Hematopoietic multipotent progenitor cell treated with erythropoietin and hydrocortisone succinate and interleukin-3 and kit ligand, for 4 days (in vitro differentiated cells): Measurements from ENCODE around the gene RPTOR.
"Not testable (repeated sequence)": the region's sequence is repeated elsewhere in the genome, so short reads cannot be mapped to it uniquely, and the experiment has no call there.

ENCODE experiments used
- DNase-seq: peaks from one replicate; pipeline ENCODE4 v3.0.0-alpha.2; 2015

The RPTOR gene

DNA sequence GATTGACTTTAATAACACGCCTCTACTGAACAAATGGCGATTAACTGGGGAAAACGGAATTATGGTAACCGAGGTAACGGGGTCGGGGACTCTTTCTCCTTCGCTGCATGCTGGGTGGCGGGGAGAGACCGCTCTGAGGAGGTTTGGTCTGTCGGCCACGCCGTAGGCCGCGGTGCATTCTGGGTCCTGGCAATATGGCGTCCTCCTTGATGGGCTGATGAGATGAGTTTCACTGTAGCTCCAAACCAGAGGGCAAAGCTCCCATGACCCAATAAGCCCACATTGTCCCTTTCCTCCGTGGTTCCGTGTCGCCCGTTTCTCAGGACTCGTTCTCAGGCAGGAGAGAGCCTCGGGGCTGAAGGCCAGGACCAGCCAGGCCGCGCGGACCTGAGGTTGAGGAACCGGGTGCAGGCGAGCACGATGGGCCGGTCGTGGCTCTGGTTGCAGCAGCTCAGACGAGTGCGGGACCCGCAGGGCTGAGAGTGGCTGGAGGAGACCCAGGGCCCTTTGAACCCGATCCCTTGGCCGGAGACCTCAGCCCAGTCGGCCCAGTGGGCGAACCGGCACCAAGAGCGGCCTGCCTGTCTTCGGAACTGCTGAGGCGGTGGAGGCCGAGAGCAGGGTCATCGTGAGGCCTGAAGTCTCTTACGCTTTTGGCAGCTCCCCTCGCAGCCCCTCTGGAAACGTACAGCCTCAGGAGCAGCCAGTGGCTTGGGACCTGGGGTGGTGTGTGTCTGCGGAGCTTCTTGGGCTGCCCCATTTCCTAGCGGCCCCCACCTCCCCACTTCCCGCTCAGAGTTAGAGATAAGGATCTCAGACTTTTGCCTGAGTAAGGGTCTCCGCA is at the start of gene RPTOR:
Gene RPTOR (plus strand): TSS at position 184 of the 844 bp plus-strand sequence. CDS start 792 bp downstream, outside the sequence.
- peak; percentile 96 for DNase-seq

GRCh38 chr17:80497726-80498241 is 46.9 kb upstream of the RPTOR start:
- no peak for DNase-seq

GRCh38 chr17:80498242-80498919 is 46.3 kb upstream of the RPTOR start:
- no peak for DNase-seq

DNA sequence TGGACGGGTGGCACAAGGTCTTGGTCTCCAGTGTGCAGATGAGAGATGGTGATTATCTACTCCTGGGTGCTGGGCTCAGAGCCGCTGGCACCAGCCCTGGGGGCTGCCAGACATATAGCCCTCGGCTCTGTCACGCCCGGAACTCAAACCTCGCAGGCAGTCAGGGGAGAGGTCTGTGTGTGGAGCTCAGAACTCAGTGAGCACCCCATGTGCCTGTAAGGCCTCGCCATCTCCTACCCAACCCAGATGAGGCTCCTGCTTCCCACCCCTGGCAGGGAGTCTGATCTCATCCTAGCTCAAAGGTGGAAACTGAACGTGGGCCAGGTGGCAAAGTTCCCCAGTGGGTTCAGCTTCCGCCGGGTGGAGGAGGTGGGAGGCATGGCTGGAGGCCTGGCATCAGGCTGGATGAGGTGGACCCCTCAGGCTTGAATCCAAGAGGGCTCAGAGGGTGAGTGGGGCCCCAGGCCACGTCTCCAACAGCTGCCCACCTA is 45.7 kb upstream of the RPTOR start:
- DNase-seq: no peak

DNA sequence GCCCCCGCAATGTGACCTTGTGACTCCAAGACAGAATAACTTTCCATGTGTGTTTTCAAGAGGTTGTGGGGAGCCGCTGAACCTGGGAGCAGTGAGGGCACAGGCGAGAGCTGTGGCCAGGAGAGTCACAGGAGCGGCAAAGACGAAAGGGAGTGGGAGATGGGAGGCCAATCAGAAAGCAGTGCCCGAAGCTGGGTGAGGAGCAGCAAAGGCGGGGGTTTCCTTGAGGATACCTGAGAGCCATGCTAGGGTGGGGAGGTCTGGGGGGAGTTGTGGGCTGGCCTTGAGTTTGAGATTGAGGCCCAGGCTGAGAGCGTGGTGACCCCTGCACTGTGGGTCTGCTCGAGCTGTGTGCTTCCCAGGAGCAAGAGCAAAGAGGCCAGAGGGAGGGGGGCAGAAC is 45.1 kb upstream of the RPTOR start:
- no peak for DNase-seq

- no peak for DNase-seq
Observed at GRCh38 chr17:80499961-80500665, 44.5 kb upstream of the RPTOR start.

- no peak for DNase-seq
Observed at GRCh38 chr17:80501741-80502577, 42.7 kb upstream of the RPTOR start.

DNA sequence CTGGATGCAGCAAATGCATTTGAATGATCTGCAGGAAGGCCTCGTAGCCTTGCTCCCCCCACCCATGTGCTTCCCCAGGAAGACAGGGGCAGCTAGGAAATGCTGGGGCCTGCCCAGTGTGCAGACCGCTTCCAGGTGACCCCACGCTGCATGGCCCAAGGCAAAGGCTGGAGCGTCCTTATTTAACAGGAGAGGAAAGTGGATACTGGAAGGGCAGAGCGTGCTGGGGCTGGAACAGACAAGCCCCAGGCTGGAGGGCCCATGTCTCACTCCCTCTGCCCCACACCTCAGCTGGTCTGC is 42.1 kb upstream of the RPTOR start:
- no peak for DNase-seq

- no peak for DNase-seq
Observed at GRCh38 chr17:80503031-80503430, 41.6 kb upstream of the RPTOR start.

DNA sequence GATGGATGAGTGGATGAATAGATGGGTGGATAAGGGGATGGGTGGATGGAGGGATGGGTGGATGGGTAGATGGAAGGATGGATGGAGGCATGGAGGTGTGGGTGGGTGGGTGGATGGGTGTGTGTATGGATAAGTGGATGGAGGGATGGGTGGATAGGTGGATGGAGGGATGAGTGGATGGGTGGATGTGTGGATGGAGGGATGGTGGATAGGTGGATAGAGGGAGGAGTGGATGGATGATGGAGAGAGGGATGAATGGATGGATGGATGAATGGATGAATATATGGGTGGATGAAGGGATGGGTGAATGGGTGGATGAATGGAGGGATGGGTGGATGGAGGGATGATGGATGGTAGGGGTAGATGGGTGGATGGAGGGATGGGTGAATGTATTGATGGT is 40.7 kb upstream of the RPTOR start:
- no peak for DNase-seq

DNA sequence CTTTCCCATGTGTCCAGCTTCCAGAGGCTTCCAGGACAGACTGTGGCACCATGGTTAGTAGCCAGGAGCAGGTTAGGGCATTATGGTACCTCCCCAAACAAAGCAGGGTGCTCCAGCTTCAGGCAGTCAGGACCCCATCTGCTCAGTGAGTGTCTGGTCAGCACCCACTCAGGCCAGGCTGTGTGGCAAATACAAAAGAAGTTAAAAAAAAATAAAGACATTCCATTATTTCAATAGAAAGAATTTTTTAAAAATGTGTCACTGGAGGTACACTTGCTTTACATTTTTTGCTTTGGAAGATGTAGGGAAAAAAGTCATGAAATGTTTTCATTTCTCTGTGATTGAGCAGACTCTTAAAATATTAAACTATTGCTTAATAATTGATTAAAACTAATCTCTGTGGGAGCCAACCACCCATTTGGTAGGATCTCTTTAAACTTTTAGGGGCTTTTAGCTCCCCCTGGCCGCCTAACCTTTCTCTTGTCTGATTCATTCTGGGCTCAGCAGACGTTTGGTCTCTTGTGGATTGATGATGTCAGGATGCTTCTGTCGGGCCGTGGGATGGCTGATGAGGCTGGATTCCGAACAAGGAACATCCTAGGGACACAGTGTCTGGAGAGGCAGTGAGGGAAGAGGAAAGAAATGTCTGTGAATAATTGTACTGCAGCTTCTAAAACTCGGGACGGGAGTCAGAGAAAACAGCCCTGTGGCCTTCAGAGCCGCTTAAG is 39.8 kb upstream of the RPTOR start:
- no peak for DNase-seq

DNA sequence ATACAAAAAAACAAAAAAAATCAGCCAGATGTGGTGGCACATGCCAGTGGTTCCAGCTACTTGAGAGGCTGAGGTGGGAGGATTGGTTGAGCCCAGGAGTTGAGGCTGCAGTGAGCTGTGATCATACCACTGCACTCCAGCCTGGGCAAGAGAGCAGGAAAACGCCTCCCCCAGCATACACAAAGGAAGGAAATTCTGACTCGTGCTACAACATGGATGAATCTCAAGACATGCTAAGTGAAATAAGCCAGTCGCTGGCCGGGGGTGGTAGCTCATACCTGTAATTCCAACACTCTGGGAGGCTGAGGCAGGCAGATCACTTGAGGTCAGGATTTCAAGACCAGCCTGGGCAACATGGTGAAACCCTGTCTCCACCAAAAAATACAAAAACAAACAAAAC is 37.5 kb upstream of the RPTOR start:
- not testable (repeated sequence) for DNase-seq

GRCh38 chr17:80507965-80508364 is 36.7 kb upstream of the RPTOR start:
- DNase-seq: no peak

GRCh38 chr17:80509311-80509710 is 35.3 kb upstream of the RPTOR start:
- DNase-seq: no peak

DNA sequence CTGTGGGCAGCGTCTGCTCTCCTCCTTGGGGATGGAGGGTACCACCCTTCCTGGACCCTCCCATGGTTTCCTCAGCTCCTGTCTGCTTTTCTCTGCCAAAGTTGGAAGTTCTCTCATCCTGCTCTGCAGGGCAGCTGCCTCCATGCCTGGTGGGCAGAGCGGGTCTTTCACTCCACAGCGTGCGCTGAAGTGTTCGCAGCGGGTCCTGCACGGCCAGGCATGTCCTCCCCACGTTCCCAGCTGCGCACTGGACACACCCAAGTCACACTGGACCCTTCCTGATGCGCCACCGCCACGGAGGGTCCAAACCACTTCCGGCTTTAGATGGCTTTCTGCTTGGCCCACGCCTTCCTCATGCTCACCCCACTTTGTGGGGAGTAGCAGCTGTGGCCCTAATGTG is 34.5 kb upstream of the RPTOR start:
- no peak for DNase-seq

- DNase-seq: no peak
Observed at GRCh38 chr17:80510772-80511171, 33.9 kb upstream of the RPTOR start.

DNA sequence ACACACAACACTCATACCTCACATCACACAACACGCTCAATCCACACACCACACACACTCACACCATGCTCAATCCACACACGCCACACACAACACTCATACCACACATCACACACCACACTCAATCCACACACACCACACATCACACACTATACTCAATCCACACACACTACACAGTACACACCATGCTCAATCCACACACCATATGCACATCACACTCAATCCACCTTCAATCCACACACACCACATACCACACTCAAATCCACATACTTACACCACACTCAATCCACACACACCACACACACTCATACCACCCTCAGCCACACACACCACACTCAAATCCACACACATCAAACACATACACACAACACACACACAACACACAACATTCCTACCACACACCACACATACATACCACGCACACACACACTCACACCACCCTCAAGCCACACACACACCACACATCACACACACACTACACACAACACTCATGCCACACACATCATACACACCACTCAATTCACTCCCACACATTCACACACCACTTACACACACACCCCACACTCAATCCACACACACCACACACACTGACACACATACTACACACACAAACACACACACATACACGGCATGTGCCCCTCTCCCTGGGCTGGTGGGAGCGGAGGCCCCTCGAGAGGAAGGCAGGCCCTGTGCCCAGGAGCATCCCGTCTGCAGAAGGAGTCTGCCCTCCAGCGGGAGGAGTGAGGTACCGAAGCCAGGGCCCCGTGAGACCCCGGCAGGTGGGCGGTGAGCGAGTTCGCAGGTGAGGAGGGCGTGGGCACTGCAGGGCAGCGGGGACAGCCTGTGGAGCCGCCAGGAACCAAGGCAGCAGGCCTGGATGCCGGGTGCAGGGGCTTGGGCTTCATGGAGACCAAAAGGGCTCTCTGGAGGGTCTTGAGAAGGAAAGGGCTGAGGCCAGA is 33.1 kb upstream of the RPTOR start:
- no peak for DNase-seq

DNA sequence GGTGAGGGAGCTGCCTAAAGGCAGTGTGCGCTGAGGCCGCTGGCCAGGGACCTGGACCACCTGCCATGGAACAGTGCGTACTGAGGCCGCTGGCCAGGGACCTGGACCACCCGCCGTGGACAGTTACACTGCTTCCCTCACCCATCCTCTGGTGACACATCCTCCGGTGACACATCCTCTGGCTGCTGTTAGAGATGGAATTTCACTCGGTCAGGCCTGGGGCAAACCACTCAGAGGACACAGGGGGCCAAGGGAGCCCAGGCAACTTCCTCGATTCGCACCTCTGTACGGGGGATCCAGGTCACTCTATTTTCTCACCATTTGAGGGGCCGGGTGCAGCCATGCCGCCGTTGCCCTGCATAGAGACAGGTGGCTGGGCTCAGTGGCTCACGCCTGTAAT is 32.4 kb upstream of the RPTOR start:
- DNase-seq: no peak

DNA sequence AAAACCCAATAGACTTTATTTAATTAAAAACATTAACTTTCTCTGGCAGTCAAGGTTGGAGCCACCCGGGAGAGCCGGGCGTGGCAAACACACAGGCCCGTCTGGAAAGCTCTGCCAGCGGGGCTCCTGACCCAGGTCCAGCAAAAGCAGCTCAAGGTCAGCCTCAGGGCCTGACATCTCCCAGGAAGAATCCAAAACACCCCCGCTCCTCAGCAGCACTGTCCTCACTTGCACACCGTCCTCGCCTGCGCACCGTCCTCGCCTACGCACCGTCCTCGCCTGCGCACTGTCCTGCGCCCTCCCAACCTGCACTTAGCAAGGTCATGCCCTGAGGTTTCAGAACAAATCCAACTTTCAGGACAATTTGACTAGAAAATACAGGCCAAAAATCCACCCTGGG is 31.4 kb upstream of the RPTOR start:
- DNase-seq: no peak

GRCh38 chr17:80513892-80514291 is 30.7 kb upstream of the RPTOR start:
- DNase-seq: no peak
